GM12878 (cell line): ENCODE results near the gene ACVR1. TPM values are rescaled to one million over a fixed set of nuclear protein-coding genes. Genes with fewer than 3 reads are reported as not detected.

ENCODE experiments used
- ATAC-seq: fragments of 200-7000 bp; cut with Tn5 transposase; 3 replicates; pipeline ENCODE4 v1.9.1; 2020; ENCODE audit warnings: mild to moderate bottlenecking, moderate library complexity
- BruUV-seq: library from RNA; stranded (reverse); fragments of 400-500 nt; replicated peaks from 2 replicates; lab custom pipeline; 2021; lab: Mats Ljungman, UMichigan
- CTCF ChIA-PET: fragments of 300-600 bp; sonication (Branson Sonifier 250); formaldehyde crosslinking; extraction: SDS; loops from one replicate; lab custom pipeline; 2021; ENCODE audit warnings: inconsistent platforms; lab: Yijun Ruan, JAX
- POLR2A ChIA-PET: fragments of 350-600 bp; formaldehyde crosslinking; extraction: SDS; loops from one replicate; lab custom pipeline; 2021; ENCODE audit warnings: inconsistent platforms; lab: Charles Lee
- RAD21 ChIA-PET: fragments of 300-600 bp; sonication (Branson Sonifier 250); formaldehyde crosslinking; loops from one replicate; lab custom pipeline; 2023; ENCODE audit warnings: antibody characterized with exemption; ENCODE audit not compliant: unreplicated experiment; lab: Charles Lee
- SMC1A ChIA-PET: fragments of 300-600 bp; sonication (Branson Sonifier 250); formaldehyde crosslinking; loops from one replicate; lab custom pipeline; 2023; ENCODE audit not compliant: unreplicated experiment, uncharacterized antibody; lab: Charles Lee
- DNase-seq: peaks from one replicate; pipeline ENCODE4 v3.0.0-alpha.2; 2011; ENCODE audit warnings: low read depth, low spot score
- FAIRE-seq: peaks from 3 replicates; lab custom pipeline; 2011; peaks lifted over from hg19 to GRCh38; lab: Jason Lieb, UNC
- H2AFZ ChIP-seq: 2 replicates; pipeline ENCODE4 v1.6.0; 2011; ENCODE audit warnings: low read depth, low read length, control low read depth; ENCODE audit not compliant: control insufficient read depth
- H3K27ac ChIP-seq: 2 replicates; pipeline ENCODE4 v1.5.1; 2011; ENCODE audit warnings: control low read depth; ENCODE audit not compliant: control insufficient read depth, insufficient read depth
- H3K27me3 ChIP-seq, 2 experiments: replicated peaks in 1 of 2; 2 replicates each; pipeline versions ENCODE4 v1.6.0 to v1.6.1; 2011; ENCODE audit warnings: low read length in 1 of 2; ENCODE audit not compliant: control insufficient read depth in 2 of 2, insufficient read depth in 2 of 2
- H3K36me3 ChIP-seq, 2 experiments: 2 replicates each; pipeline ENCODE4 v1.5.1; 2011; ENCODE audit warnings: low read length in 1 of 2; ENCODE audit not compliant: control insufficient read depth in 2 of 2, insufficient read depth in 2 of 2
- H3K4me1 ChIP-seq: 2 replicates; pipeline ENCODE4 v1.6.1; 2011; ENCODE audit warnings: mild to moderate bottlenecking, low read length, moderate library complexity, mixed read lengths; ENCODE audit not compliant: control insufficient read depth, insufficient read depth
- H3K4me2 ChIP-seq: 2 replicates; pipeline ENCODE4 v1.6.0; 2011; ENCODE audit warnings: control low read depth; ENCODE audit not compliant: control insufficient read depth, insufficient read depth
- H3K4me3 ChIP-seq: fragments of 200-600 bp; sonication (generic); 2 replicates; pipeline ENCODE4 v1.5.1; 2016
- H3K79me2 ChIP-seq: 2 replicates; pipeline ENCODE4 v1.6.0; 2011; ENCODE audit warnings: low read length; ENCODE audit not compliant: control insufficient read depth, insufficient read depth
- H3K9ac ChIP-seq: 2 replicates; pipeline ENCODE4 v1.8.0; 2011; ENCODE audit warnings: low read length, control low read depth, mixed read lengths; ENCODE audit not compliant: control insufficient read depth, insufficient read depth
- H3K9me3 ChIP-seq: replicated peaks from 3 replicates; pipeline ENCODE4 v1.5.1; 2011; ENCODE audit warnings: mild to moderate bottlenecking, low read length; ENCODE audit not compliant: control insufficient read depth, insufficient read depth
- H4K20me1 ChIP-seq: 2 replicates; pipeline ENCODE4 v1.6.0; 2011; ENCODE audit not compliant: control insufficient read depth, insufficient read depth
- CBX3 ChIP-seq: fragments of 200-600 bp; sonication (generic); IDR thresholded peaks from 2 replicates; pipeline ENCODE4 v1.6.1; 2016; ENCODE audit warnings: low read depth, borderline replicate concordance
- CBX5 ChIP-seq: sonication (generic); IDR thresholded peaks from 2 replicates; pipeline ENCODE4 v1.6.1; 2016; ENCODE audit warnings: low read depth, moderate library complexity, mild to moderate bottlenecking, inconsistent platforms
- FOXM1 ChIP-seq: IDR thresholded peaks from 2 replicates; pipeline ENCODE4 v1.6.1; 2012; ENCODE audit warnings: low read depth, mild to moderate bottlenecking, inconsistent platforms, low read length, moderate library complexity
- NFYB ChIP-seq: IDR thresholded peaks from 2 replicates; pipeline ENCODE4 v1.6.1; 2011; ENCODE audit warnings: low read depth, mild to moderate bottlenecking, low read length, improper control_type of control experiment, moderate library complexity; ENCODE audit not compliant: insufficient read depth
- NRF1 ChIP-seq: conservative IDR thresholded peaks from 2 replicates; pipeline ENCODE4 v1.6.1; 2011; ENCODE audit warnings: mild to moderate bottlenecking, low read depth, low read length, improper control_type of control experiment
- POLR2AphosphoS5 ChIP-seq: IDR thresholded peaks from 2 replicates; pipeline ENCODE4 v1.6.1; 2011; ENCODE audit warnings: mild to moderate bottlenecking, low read length, inconsistent platforms
- SIN3A ChIP-seq: IDR thresholded peaks from 2 replicates; pipeline ENCODE4 v1.6.1; 2012; ENCODE audit warnings: low read depth, low read length, improper control_type of control experiment
- SUPT20H ChIP-seq: IDR thresholded peaks from 2 replicates; pipeline ENCODE4 v1.6.1; 2011; ENCODE audit warnings: low read depth, mild to moderate bottlenecking, low read length, moderate library complexity, borderline replicate concordance; ENCODE audit not compliant: control insufficient read depth
- SUZ12 ChIP-seq: fragments of 200-600 bp; sonication (generic); IDR thresholded peaks from one replicate; pipeline ENCODE4 v1.6.1; 2018; ENCODE audit warnings: antibody characterized with exemption, mild to moderate bottlenecking; ENCODE audit not compliant: unreplicated experiment
- TCF12 ChIP-seq: IDR thresholded peaks from 2 replicates; pipeline ENCODE4 v1.6.1; 2011; ENCODE audit warnings: low read depth, mild to moderate bottlenecking, low read length
- ZNF217 ChIP-seq: fragments of 450-650 bp; IDR thresholded peaks from 2 replicates; pipeline ENCODE4 v1.6.1; 2017; ENCODE audit warnings: antibody characterized with exemption, mild to moderate bottlenecking
- WGBS: methylation state at CpG from one replicate; pipeline ENCODE4 v1.1.6; 2016; ENCODE audit warnings: low lambda C conversion rate; ENCODE audit not compliant: insufficient replicate concordance, insufficient coverage; ENCODE audit errors: missing lambda C conversion rate; 5-methylcytosine and 5-hydroxymethylcytosine counted together
- in situ Hi-C: fragments of 300-500 bp; cut with MboI; formaldehyde crosslinking; loops from 9 replicates; pipeline ENCODE4 v1.14.3; 2018; ENCODE audit warnings: mixed read lengths
- intact Hi-C: fragments of 100-400 bp; cut with micrococcal nuclease; formaldehyde crosslinking; loops from one replicate; pipeline ENCODE4 v1.14.2; 2022; ENCODE audit not compliant: unreplicated experiment
- polyA plus RNA-seq, 11 experiments: library from polyadenylated mRNA; depleted of rRNA in 4 of 11; unstranded in 6 of 11; stranded (reverse) in 5 of 11; fragments of >200 nt; fragmentation: Nextera tagmentation in 4 of 11; fragmentation: Illumina TruSeq in 1 of 11; extraction: Ambion mirVana in 4 of 11; extraction: Trizol in 1 of 11; gene quantifications; 1 replicate in 1 of 11; 2 replicates in 10 of 11; pipeline versions ENCODE4 v1.2.1 to v1.2.3, GENCODE V29; 2011 to 2016; ENCODE audit warnings: inconsistent platforms in 2 of 11, missing spikeins in 2 of 11, low read depth in 1 of 11
- total RNA-seq, 4 experiments: library from RNA; depleted of rRNA in 3 of 4; stranded (reverse); fragments of >200 nt in 3 of 4; fragmentation: Illumina TruSeq in 1 of 4; extraction: Trizol in 1 of 4; gene quantifications; 2 replicates each; pipeline versions ENCODE4 v1.2.1 to v1.2.3, GENCODE V29; 2013 to 2021
- TF ChIP-seq, protein P1 (sequence below): IDR thresholded peaks from 2 replicates; pipeline ENCODE4 v1.6.1; 2011; ENCODE audit warnings: low read depth, low read length, improper control_type of control experiment, borderline replicate concordance
- TF ChIP-seq, protein P2 (sequence below): fragments of 450-650 bp; IDR thresholded peaks from 2 replicates; pipeline ENCODE4 v1.6.1; 2018; ENCODE audit warnings: mild to moderate bottlenecking, low read depth, moderate library complexity; ENCODE audit not compliant: partially characterized antibody

ACVR1 gene
- total and polyA plus RNA-seq, 10 of the 15 experiments (the other 5 are each of a cell fraction or from before 2014, with no cell fraction given), result 0.06 to 0.24 (median 0.14) TPM; not detected in 4

DNA sequence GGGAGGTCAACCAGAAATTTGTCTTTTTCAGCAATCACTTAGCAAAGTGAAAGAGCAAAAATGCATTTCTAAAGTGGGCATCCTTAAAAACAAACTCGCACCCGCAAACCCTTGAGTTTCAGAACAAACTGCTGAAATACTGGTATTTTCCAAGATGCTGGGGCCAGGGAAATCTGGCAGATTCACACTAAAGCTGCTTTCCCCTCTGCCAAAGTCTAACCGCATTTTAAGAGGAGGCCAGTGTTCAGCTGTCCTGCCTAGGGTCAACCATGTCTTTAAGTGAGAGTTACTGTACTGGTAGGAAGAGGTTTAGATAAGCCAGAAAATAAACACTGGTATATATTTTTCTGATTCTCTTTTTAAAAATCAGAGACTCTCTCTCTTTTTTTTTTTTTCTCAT, 55.9 kb downstream of the ACVR1 start (continued):
- TF ChIP-seq NRF1, result no peak

DNA sequence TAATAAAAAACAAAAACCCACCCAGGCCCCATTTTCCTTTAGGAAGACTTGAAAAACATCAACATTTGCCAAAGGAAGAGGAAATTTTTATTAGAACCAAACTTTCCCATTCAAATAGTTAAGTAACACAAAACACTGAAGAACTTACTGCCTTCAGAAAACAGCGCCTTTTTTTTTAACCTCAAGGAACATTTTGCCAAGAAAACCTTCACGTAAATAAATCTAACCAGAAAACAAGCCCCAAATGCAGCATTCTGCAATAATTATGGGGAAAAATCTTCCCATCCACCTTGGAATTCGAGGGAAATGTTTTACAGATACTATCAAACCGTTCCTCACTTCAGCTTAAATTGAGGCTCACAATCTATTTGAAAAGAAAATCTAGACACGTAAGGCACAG, 56.4 kb downstream of the ACVR1 start:
- Histone ChIP-seq H3K4me2 (no peak overlapping the region), H3K27ac (no peak overlapping the region), H3K4me3 (no peak overlapping the region), H3K79me2 (no peaks in the 10 kb centered on the region), H3K4me1 (no peaks in the 10 kb centered on the region), H3K27me3 (no peaks in the 10 kb centered on the region), H3K9ac (no peak overlapping the region), H3K36me3 (no peaks in the 10 kb centered on the region)
- intact Hi-C loops, result no loop called here
- DNase-seq, result no peak
- 48% methylated on average over 5 of the region's 5 CpGs for WGBS
- POLR2A ChIA-PET, result no interaction called here
- SMC1A ChIA-PET, result no interaction called here
- RAD21 ChIA-PET, result no interaction called here
- CTCF ChIA-PET, result no interaction called here
- no peak for TF ChIP-seq NFYB
- TF ChIP-seq, protein P1, sequence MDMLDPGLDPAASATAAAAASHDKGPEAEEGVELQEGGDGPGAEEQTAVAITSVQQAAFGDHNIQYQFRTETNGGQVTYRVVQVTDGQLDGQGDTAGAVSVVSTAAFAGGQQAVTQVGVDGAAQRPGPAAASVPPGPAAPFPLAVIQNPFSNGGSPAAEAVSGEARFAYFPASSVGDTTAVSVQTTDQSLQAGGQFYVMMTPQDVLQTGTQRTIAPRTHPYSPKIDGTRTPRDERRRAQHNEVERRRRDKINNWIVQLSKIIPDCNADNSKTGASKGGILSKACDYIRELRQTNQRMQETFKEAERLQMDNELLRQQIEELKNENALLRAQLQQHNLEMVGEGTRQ, result no peak
- TF ChIP-seq, protein P2, sequence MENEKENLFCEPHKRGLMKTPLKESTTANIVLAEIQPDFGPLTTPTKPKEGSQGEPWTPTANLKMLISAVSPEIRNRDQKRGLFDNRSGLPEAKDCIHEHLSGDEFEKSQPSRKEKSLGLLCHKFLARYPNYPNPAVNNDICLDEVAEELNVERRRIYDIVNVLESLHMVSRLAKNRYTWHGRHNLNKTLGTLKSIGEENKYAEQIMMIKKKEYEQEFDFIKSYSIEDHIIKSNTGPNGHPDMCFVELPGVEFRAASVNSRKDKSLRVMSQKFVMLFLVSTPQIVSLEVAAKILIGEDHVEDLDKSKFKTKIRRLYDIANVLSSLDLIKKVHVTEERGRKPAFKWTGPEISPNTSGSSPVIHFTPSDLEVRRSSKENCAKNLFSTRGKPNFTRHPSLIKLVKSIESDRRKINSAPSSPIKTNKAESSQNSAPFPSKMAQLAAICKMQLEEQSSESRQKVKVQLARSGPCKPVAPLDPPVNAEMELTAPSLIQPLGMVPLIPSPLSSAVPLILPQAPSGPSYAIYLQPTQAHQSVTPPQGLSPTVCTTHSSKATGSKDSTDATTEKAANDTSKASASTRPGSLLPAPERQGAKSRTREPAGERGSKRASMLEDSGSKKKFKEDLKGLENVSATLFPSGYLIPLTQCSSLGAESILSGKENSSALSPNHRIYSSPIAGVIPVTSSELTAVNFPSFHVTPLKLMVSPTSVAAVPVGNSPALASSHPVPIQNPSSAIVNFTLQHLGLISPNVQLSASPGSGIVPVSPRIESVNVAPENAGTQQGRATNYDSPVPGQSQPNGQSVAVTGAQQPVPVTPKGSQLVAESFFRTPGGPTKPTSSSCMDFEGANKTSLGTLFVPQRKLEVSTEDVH, result no peak
- TF ChIP-seq TCF12, result no peak
- no peak for TF ChIP-seq POLR2AphosphoS5
- no peak for TF ChIP-seq SUPT20H
- no peak for TF ChIP-seq ZNF217
- TF ChIP-seq FOXM1, result no peak
- TF ChIP-seq SUZ12, result no peak
- TF ChIP-seq SIN3A, result no peak
- TF ChIP-seq CBX3, result no peak
- TF ChIP-seq CBX5, result no peak
- TF ChIP-seq, all 136 proteins: peak for 0
- H3K9me3 ChIP-seq, result no peaks in the 10 kb centered on the region
- no peak overlapping the region for H2AFZ ChIP-seq
- BruUV-seq, result no TSS peak
- H4K20me1 ChIP-seq, result no peaks in the 10 kb centered on the region
- in situ Hi-C loops, result no loop called here
- ATAC-seq, result no peak
- FAIRE-seq, result no peak
